CD4-positive, alpha-beta memory T cell (primary cell): ENCODE measurements around the gene SSTR4. TPM values are rescaled to one million over a fixed set of nuclear protein-coding genes. Genes with fewer than 3 reads are reported as not detected.

Source experiments
- CTCF ChIA-PET: fragments of 350-600 bp; sonication (Branson Sonifier 250); formaldehyde crosslinking; loops from one replicate; lab custom pipeline; 2021; ENCODE audit warnings: inconsistent platforms; ENCODE audit not compliant: partially characterized antibody; lab: Charles Lee
- POLR2A ChIA-PET: fragments of 350-600 bp; sonication (Branson Sonifier 250); formaldehyde crosslinking; loops from one replicate; lab custom pipeline; 2021; ENCODE audit not compliant: partially characterized antibody; lab: Charles Lee
- DNase-seq, 5 donors: peaks; one replicate each; pipeline versions ENCODE4 v3.0.0 to v3.0.0-alpha.2; 2020 to 2022; ENCODE audit warnings: mixed read lengths in 1 of 5
- H3K27ac ChIP-seq: one replicate; pipeline ENCODE4 v1.7.0; 2013; ENCODE audit warnings: low read depth, low read length
- H3K27me3 ChIP-seq: 2 replicates; pipeline ENCODE4 v1.7.0; 2013; ENCODE audit warnings: mild to moderate bottlenecking, low read length, moderate library complexity; ENCODE audit not compliant: insufficient read depth
- H3K36me3 ChIP-seq: 2 replicates; pipeline ENCODE4 v1.7.0; 2013; ENCODE audit warnings: mild to moderate bottlenecking, low read length, moderate library complexity; ENCODE audit not compliant: insufficient read depth
- H3K4me1 ChIP-seq: 2 replicates; pipeline ENCODE4 v1.7.0; 2013; ENCODE audit warnings: mild to moderate bottlenecking, low read length, moderate library complexity; ENCODE audit not compliant: insufficient read depth
- H3K4me3 ChIP-seq, 2 donors: one replicate each; pipeline ENCODE4 v1.7.0; 2013; ENCODE audit warnings: low read length in 2 of 2, mild to moderate bottlenecking in 1 of 2
- H3K9me3 ChIP-seq, 2 donors: one replicate each; pipeline ENCODE4 v1.7.0; 2013; ENCODE audit warnings: low read length in 2 of 2, control low read depth in 1 of 2; ENCODE audit not compliant: control insufficient read depth in 1 of 2
- H3K27ac Mint-ChIP-seq, 7 donors: one replicate each; pipeline ENCODE4 v1.8.0; 2020 to 2021; ENCODE audit warnings: mixed read lengths in 7 of 7, mild to moderate bottlenecking in 6 of 7, inconsistent platforms in 3 of 7, moderate library complexity in 3 of 7
- H3K27me3 Mint-ChIP-seq, 2 donors: one replicate each; pipeline ENCODE4 v1.8.0; 2020 to 2021; ENCODE audit warnings: mixed read lengths in 2 of 2
- H3K36me3 Mint-ChIP-seq, 2 donors: one replicate each; pipeline ENCODE4 v1.8.0; 2020 to 2021; ENCODE audit warnings: mixed read lengths in 2 of 2, inconsistent platforms in 1 of 2, mild to moderate bottlenecking in 1 of 2
- H3K4me1 Mint-ChIP-seq, 4 donors: one replicate each; pipeline ENCODE4 v1.8.0; 2020 to 2021; ENCODE audit warnings: mixed read lengths in 4 of 4, mild to moderate bottlenecking in 1 of 4
- H3K4me3 Mint-ChIP-seq, 8 donors: one replicate each; pipeline ENCODE4 v1.8.0; 2020 to 2021; ENCODE audit warnings: mixed read lengths in 8 of 8, mild to moderate bottlenecking in 7 of 8, moderate library complexity in 6 of 8, inconsistent platforms in 3 of 8
- H3K9me3 Mint-ChIP-seq, 8 donors: one replicate each; pipeline ENCODE4 v1.8.0; 2020 to 2021; ENCODE audit warnings: mixed read lengths in 8 of 8, mild to moderate bottlenecking in 5 of 8, inconsistent platforms in 3 of 8, moderate library complexity in 1 of 8
- intact Hi-C: fragments of 100-400 bp; cut with micrococcal nuclease; formaldehyde crosslinking; loops from one replicate; pipeline ENCODE4 v1.15.1; 2023
- polyA plus RNA-seq, 2 donors: library from polyadenylated mRNA; unstranded; fragments of 300-500 nt; fragmentation: Illumina TruSeq; gene quantifications; one replicate each; pipeline ENCODE4 v1.2.3, GENCODE V29; 2021
- total RNA-seq, 2 experiments: library from RNA; stranded (reverse); gene quantifications; one replicate each; pipeline ENCODE4 v1.2.3, GENCODE V29; 2021

Gene SSTR4
- total and polyA plus RNA-seq, 4 experiments from 2014 or later, result not detected

DNA sequence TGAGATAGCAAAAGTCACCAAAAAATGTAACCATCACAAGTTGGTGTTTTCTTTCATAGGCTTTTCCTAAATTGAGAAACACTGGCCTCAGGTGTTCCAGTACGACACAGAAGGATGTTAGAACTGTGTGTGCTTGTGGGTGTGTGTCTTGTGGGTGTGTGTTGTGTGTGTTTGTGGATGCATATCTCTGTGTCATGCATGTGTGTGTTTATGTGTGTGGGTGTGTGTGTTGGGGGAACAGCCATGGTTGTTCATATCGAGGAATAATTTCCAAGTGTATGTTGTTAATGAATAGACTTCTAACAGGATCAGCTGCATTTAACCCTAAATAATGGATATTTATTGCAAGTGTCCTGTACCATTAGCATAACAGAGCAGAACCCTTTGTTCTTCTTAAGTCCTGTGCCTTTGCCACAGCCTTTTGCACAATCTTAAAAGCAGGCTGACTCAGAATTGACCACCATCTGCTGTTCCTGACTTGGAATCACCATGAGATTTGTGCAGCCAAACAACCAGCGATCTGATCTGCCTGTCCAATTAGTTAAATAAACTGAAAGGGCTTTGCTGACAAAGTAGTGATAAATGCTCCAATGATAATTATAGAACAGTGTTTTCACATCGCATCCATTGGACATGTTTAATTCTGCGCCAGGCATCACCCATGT, 43.4 kb downstream of the SSTR4 start:
- H3K4me1 ChIP-seq, result no peaks in the 10 kb centered on the region
- ChIA-PET POLR2A (no interaction called here), CTCF (no interaction called here)
- Mint-ChIP-seq H3K4me1 (peaks cover 9 to 14% (median 11%) of the 10 kb centered on the region in 4 donors), H3K27ac (no peak overlapping the region), H3K36me3 (no peaks in the 10 kb centered on the region), H3K27me3 (peaks cover 0 to 4% of the 10 kb centered on the region in 2 donors), H3K9me3 (peaks cover 0 to 2% (median 0%) of the 10 kb centered on the region in 8 donors), H3K4me3 (no peak overlapping the region)
- no peaks in the 10 kb centered on the region for H3K9me3 ChIP-seq
- H3K27me3 ChIP-seq, result no peaks in the 10 kb centered on the region
- H3K36me3 ChIP-seq, result no peaks in the 10 kb centered on the region
- intact Hi-C loops, result no loop called here
- DNase-seq, result no peak
- no peak overlapping the region for H3K4me3 ChIP-seq
- H3K27ac ChIP-seq, result no peak overlapping the region

DNA sequence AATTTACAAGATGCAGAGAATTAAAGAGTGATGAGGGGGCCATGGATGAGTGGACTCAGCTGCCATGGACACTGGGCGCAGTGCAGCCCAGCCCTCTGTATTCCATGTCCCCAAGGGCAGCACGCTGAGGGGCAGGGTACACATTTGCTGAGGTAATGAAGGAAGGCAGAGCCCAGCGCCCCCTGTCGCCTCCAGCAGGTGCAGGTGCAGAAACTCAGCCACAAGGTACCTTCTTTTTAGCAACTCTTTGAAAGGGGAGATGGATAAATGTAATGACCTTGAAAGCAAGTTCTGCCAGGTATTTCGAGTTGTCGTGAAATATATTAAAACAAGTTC, 43.9 kb downstream of the SSTR4 start:
- H3K27ac ChIP-seq, result no peak overlapping the region
- CTCF ChIA-PET, result no interaction called here
- H3K9me3 Mint-ChIP-seq, result peaks cover 0 to 2% (median 0%) of the 10 kb centered on the region in 8 donors
- no peak for DNase-seq
- no peaks in the 10 kb centered on the region for H3K36me3 ChIP-seq
- no peaks in the 10 kb centered on the region for H3K27me3 ChIP-seq
- no peaks in the 10 kb centered on the region for H3K36me3 Mint-ChIP-seq
- H3K27me3 Mint-ChIP-seq, result peaks cover 0 to 4% of the 10 kb centered on the region in 2 donors
- no peak overlapping the region for H3K4me3 ChIP-seq
- intact Hi-C loops, result no loop called here
- H3K4me1 Mint-ChIP-seq, result peaks cover 9 to 15% (median 12%) of the 10 kb centered on the region in 4 donors
- H3K4me1 ChIP-seq, result no peaks in the 10 kb centered on the region
- H3K4me3 Mint-ChIP-seq, result no peak overlapping the region
- no peaks in the 10 kb centered on the region for H3K9me3 ChIP-seq
- no peak overlapping the region for H3K27ac Mint-ChIP-seq
- POLR2A ChIA-PET, result no interaction called here

DNA sequence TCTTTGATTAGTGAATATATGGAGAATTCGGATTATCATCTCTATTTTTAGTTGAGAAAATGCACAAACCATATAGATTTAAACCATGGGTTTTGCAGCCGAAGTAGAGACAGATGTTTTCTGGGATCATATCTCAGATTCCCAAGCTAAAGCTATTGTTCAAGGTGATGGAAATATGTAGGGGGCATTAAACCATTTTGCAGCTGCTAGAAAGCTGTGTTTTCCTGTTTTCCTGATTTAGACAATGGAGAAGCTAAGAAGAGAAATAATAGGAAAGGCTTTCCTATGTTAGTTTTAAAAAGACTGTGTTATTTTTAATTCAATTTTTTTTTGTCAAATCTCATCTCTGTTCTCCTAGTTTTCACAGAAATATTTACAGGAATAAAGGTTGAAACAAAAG, 44.8 kb downstream of the SSTR4 start:
- Mint-ChIP-seq H3K27ac (no peak overlapping the region), H3K4me1 (peaks cover 11 to 22% (median 13%) of the 10 kb centered on the region in 4 donors), H3K4me3 (no peak overlapping the region), H3K36me3 (no peaks in the 10 kb centered on the region), H3K9me3 (peaks cover 0 to 2% (median 0%) of the 10 kb centered on the region in 8 donors), H3K27me3 (peaks cover 0 to 4% of the 10 kb centered on the region in 2 donors)
- ChIA-PET POLR2A (no interaction called here), CTCF (no interaction called here)
- Histone ChIP-seq H3K4me1 (no peaks in the 10 kb centered on the region), H3K4me3 (no peak overlapping the region), H3K27ac (no peak overlapping the region), H3K9me3 (no peaks in the 10 kb centered on the region), H3K27me3 (no peaks in the 10 kb centered on the region), H3K36me3 (no peaks in the 10 kb centered on the region)
- no peak for DNase-seq
- intact Hi-C loops, result loop anchor here (10.0 kb wide), 1 partner anchor 65 kb away; no protein-coding TSS in a partner anchor

DNA sequence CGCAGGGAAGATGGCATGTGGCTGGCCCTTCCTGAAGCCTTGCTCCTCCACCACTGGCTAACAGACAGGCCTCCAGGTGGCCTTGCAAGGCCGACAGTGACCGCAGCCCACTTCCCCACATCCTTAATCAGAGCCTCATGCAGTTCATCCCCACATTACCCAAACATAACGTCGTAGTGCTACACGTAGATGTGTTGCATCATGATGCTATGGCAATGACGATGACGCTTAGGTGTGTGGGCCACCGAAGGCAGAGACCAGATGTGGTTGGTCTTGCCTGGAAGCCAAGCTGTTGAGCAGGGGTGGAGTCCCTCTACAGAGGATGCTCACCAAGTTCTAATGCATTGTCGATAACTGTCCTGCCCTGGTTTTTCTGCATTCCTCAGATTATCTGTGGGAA, 45.4 kb downstream of the SSTR4 start:
- DNase-seq, result no peak
- intact Hi-C loops, result loop anchor here (10.0 kb wide), 1 partner anchor 64 kb away; no protein-coding TSS in a partner anchor
- ChIA-PET CTCF (no interaction called here), POLR2A (no interaction called here)
- no peaks in the 10 kb centered on the region for H3K36me3 ChIP-seq
- Mint-ChIP-seq H3K4me1 (peaks cover 11 to 22% (median 13%) of the 10 kb centered on the region in 4 donors), H3K27me3 (peaks cover 0 to 2% of the 10 kb centered on the region in 2 donors), H3K27ac (no peak overlapping the region), H3K9me3 (peaks cover 0 to 2% (median 0%) of the 10 kb centered on the region in 8 donors), H3K4me3 (no peak overlapping the region), H3K36me3 (no peaks in the 10 kb centered on the region)
- no peaks in the 10 kb centered on the region for H3K9me3 ChIP-seq
- no peaks in the 10 kb centered on the region for H3K4me1 ChIP-seq
- H3K4me3 ChIP-seq, result no peak overlapping the region
- H3K27ac ChIP-seq, result no peak overlapping the region
- no peaks in the 10 kb centered on the region for H3K27me3 ChIP-seq

DNA sequence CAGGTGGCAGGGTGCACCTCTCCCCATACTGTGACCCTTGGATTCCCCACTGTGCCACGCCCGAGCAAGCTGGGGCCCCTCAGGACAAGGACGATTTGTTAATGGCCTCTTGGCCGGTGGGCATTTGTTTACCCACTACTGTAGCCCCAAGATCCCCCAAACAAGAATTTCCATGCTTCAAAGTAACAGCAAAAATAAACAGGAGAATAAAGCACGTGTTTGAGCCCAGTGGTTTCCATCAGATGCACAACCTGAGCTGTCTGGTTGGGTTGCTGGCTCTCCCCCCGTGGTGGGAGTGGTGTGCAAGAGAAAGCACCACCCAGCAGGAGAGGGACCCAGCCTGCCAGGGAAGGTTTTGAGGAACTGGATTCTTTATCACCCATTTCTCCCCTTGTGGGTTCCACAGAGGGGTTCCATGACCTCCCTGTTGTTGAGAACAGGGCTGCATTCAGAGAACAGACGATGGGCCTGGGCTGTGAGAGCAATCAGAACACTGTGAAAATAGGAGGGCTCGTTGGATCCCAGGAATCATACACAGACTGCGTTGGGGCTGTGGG, 46.2 kb downstream of the SSTR4 start:
- peaks cover 3% of the 10 kb centered on the region for H3K4me1 ChIP-seq
- intact Hi-C loops, result loop anchor here (10.0 kb wide), 1 partner anchor 63 kb away; no protein-coding TSS in a partner anchor

DNA sequence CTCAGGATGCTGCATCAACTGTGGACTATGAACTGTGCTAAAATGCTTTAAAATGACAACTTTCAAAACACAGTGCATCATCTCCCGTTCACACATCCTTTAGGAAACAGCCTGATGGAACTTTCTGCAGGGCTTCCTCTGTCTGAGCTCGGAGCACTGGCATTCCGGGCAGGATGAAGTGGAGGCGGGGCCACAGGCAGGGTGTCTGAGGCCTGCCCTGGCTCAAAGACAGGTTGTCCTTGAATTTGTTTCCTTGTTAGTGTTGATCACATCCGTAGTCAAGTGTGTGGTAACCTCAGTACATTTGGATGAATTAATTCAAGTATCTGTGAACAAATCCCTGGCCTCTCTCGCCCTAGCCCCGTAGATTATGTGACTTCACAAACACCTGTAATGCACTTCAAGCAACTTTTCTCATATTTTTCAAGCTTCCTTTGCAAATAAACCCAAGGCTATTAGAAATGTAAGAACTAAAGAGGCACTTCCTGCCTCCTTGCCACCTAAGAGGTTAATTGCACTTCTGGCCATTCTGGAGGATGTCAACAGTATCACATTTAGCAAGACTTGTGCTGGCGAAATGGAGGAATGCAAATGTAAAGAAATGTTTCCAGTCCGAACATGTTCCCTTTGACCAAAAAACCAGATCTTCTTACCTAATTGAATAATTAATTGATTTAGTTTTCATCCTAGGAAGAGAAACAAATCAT, 47.9 kb downstream of the SSTR4 start:
- Histone ChIP-seq H3K4me1 (peaks cover 13% of the 10 kb centered on the region), H3K27ac (no peak overlapping the region), H3K4me3 (no peak overlapping the region), H3K27me3 (no peaks in the 10 kb centered on the region), H3K36me3 (no peaks in the 10 kb centered on the region), H3K9me3 (no peaks in the 10 kb centered on the region)
- Mint-ChIP-seq H3K36me3 (no peaks in the 10 kb centered on the region), H3K27me3 (peaks cover 0 to 5% of the 10 kb centered on the region in 2 donors), H3K9me3 (no peaks in the 10 kb centered on the region), H3K4me1 (peaks cover 13 to 42% (median 21%) of the 10 kb centered on the region in 4 donors), H3K27ac (peak overlapping the region in 5 of 7 donors; percentile 10 to 83 (median 42)), H3K4me3 (peak overlapping the region; percentile 33 to 77 (median 64))
- CTCF ChIA-PET, result no interaction called here
- intact Hi-C loops, result loop anchor here (10.0 kb wide), 1 partner anchor 62 kb away; no protein-coding TSS in a partner anchor
- POLR2A ChIA-PET, result no interaction called here
- no peak for DNase-seq

More for the DNA sequence above, 46.2 kb downstream of the SSTR4 start:
- Histone ChIP-seq H3K4me3 (no peak overlapping the region), H3K9me3 (no peaks in the 10 kb centered on the region), H3K27ac (no peak overlapping the region), H3K36me3 (no peaks in the 10 kb centered on the region), H3K27me3 (no peaks in the 10 kb centered on the region)
- Mint-ChIP-seq H3K27me3 (peaks cover 0 to 2% of the 10 kb centered on the region in 2 donors), H3K9me3 (peaks cover 0 to 2% (median 0%) of the 10 kb centered on the region in 8 donors), H3K27ac (peak overlapping the region in 2 of 7 donors; percentile 9 to 69), H3K4me1 (peaks cover 12 to 26% (median 15%) of the 10 kb centered on the region in 4 donors), H3K36me3 (no peaks in the 10 kb centered on the region), H3K4me3 (no peak overlapping the region)
- ChIA-PET CTCF (no interaction called here), POLR2A (no interaction called here)
- DNase-seq, result no peak
